Measurements from ENCODE around the gene CD14.

DNA sequence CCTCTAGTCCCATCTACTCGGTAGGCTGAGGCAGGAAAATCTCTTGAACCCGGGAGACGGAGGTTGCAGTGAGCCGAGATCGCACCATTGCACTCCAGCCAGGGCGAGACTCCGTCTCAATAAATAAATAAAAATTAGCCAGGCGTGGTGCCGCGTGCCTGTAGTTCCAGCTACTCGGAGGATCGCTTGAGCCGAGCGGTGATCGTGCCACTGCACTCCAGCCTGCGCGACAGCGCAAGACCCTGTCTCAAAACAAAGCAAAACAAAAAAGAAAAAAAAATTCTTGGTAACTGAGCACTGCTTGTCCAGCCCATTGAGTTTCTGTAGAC is 31.0 kb upstream of the CD14 start:
- TF ChIP-seq, protein P1, sequence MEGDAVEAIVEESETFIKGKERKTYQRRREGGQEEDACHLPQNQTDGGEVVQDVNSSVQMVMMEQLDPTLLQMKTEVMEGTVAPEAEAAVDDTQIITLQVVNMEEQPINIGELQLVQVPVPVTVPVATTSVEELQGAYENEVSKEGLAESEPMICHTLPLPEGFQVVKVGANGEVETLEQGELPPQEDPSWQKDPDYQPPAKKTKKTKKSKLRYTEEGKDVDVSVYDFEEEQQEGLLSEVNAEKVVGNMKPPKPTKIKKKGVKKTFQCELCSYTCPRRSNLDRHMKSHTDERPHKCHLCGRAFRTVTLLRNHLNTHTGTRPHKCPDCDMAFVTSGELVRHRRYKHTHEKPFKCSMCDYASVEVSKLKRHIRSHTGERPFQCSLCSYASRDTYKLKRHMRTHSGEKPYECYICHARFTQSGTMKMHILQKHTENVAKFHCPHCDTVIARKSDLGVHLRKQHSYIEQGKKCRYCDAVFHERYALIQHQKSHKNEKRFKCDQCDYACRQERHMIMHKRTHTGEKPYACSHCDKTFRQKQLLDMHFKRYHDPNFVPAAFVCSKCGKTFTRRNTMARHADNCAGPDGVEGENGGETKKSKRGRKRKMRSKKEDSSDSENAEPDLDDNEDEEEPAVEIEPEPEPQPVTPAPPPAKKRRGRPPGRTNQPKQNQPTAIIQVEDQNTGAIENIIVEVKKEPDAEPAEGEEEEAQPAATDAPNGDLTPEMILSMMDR (IDR thresholded peaks at IDR 0.05), result no peak
- TF ChIP-seq POLR2A (IDR thresholded peaks at IDR 0.05), result no peak

Measured in vagina (tissue), 2 donors.